A673 (cell line): Measurements from ENCODE around the gene CTTN. TPM values are rescaled to one million over a fixed set of nuclear protein-coding genes. Genes with fewer than 3 reads are reported as not detected.

ENCODE experiments used
- BruUV-seq: library from RNA; stranded (reverse); fragments of 400-500 nt; replicated peaks from 2 replicates; lab custom pipeline; 2021; lab: Mats Ljungman, UMichigan
- CTCF ChIA-PET: fragments of 300-600 bp; sonication (Branson Sonifier 250); formaldehyde crosslinking; loops from one replicate; lab custom pipeline; 2022; ENCODE audit warnings: antibody characterized with exemption; lab: Charles Lee
- POLR2A ChIA-PET: fragments of 300-600 bp; sonication (Branson Sonifier 250); formaldehyde crosslinking; loops from one replicate; lab custom pipeline; 2022; ENCODE audit warnings: antibody characterized with exemption; ENCODE audit not compliant: low non-redundant PET; lab: Charles Lee
- DNase-seq: peaks from one replicate; pipeline ENCODE4 v3.0.0-alpha.2; 2015; ENCODE audit warnings: low spot score
- H3K27ac ChIP-seq: fragments of 200-600 bp; sonication (generic); 2 replicates; pipeline ENCODE4 v1.5.1; 2016; ENCODE audit warnings: mixed run types, low read depth, mild to moderate bottlenecking, mixed read lengths, antibody characterized with exemption, low read length; ENCODE audit not compliant: poor library complexity, severe bottlenecking
- H3K27me3 ChIP-seq: fragments of 200-600 bp; sonication (generic); replicated peaks from 2 replicates; pipeline ENCODE4 v1.6.1; 2017; ENCODE audit warnings: mixed run types, low read depth, mild to moderate bottlenecking, mixed read lengths, antibody characterized with exemption, low read length; ENCODE audit not compliant: insufficient read depth, poor library complexity
- H3K36me3 ChIP-seq: fragments of 200-600 bp; sonication (generic); 2 replicates; pipeline ENCODE4 v1.6.1; 2016; ENCODE audit warnings: mixed run types, mild to moderate bottlenecking, mixed read lengths, antibody characterized with exemption, low read length; ENCODE audit not compliant: insufficient read depth, poor library complexity, severe bottlenecking
- H3K4me1 ChIP-seq: fragments of 200-600 bp; sonication (generic); 2 replicates; pipeline ENCODE4 v1.6.1; 2017; ENCODE audit warnings: mixed run types, mild to moderate bottlenecking, mixed read lengths, antibody characterized with exemption, low read length; ENCODE audit not compliant: insufficient read depth, poor library complexity, severe bottlenecking
- H3K4me3 ChIP-seq: fragments of 200-600 bp; sonication (generic); 2 replicates; pipeline ENCODE4 v1.5.1; 2016; ENCODE audit warnings: low read depth, mixed run types, mild to moderate bottlenecking, mixed read lengths, low read length; ENCODE audit not compliant: poor library complexity, severe bottlenecking
- H3K9me3 ChIP-seq: fragments of 200-600 bp; sonication (generic); 2 replicates; pipeline ENCODE4 v1.6.1; 2016; ENCODE audit warnings: mixed run types, low read depth, mild to moderate bottlenecking, mixed read lengths, antibody characterized with exemption, low read length; ENCODE audit not compliant: poor library complexity, severe bottlenecking
- EZH2 ChIP-seq: fragments of 200-600 bp; sonication (generic); IDR thresholded peaks from 2 replicates; pipeline ENCODE4 v1.6.1; 2017; ENCODE audit warnings: borderline replicate concordance, low read depth, mild to moderate bottlenecking, mixed read lengths, antibody characterized with exemption, low read length; ENCODE audit not compliant: poor library complexity, severe bottlenecking
- intact Hi-C: fragments of 100-400 bp; cut with micrococcal nuclease; formaldehyde crosslinking; loops from one replicate; pipeline ENCODE4 v1.10.0; 2022; ENCODE audit not compliant: unreplicated experiment
- total RNA-seq: library from RNA; stranded (reverse); gene quantifications from 2 replicates; pipeline ENCODE4 v1.2.3, GENCODE V29; 2021
- TF ChIP-seq, protein P1 (sequence below): fragments of 300-800, 200-600 bp; sonication (generic); conservative IDR thresholded peaks from 2 replicates; pipeline ENCODE4 v1.5.1; 2017; ENCODE audit warnings: low read depth, mild to moderate bottlenecking, antibody characterized with exemption, low read length, moderate library complexity, mixed read lengths

The CTTN gene
- total RNA-seq, 1 experiment from 2014 or later = 247 TPM

GRCh38 chr11:70359451-70360205, 38.7 kb upstream of the CTTN start:
- TF ChIP-seq, protein P1, sequence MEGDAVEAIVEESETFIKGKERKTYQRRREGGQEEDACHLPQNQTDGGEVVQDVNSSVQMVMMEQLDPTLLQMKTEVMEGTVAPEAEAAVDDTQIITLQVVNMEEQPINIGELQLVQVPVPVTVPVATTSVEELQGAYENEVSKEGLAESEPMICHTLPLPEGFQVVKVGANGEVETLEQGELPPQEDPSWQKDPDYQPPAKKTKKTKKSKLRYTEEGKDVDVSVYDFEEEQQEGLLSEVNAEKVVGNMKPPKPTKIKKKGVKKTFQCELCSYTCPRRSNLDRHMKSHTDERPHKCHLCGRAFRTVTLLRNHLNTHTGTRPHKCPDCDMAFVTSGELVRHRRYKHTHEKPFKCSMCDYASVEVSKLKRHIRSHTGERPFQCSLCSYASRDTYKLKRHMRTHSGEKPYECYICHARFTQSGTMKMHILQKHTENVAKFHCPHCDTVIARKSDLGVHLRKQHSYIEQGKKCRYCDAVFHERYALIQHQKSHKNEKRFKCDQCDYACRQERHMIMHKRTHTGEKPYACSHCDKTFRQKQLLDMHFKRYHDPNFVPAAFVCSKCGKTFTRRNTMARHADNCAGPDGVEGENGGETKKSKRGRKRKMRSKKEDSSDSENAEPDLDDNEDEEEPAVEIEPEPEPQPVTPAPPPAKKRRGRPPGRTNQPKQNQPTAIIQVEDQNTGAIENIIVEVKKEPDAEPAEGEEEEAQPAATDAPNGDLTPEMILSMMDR = no peak
- TF ChIP-seq EZH2 = no peak
- no peaks in the 10 kb centered on the region for H3K9me3 ChIP-seq
- H3K4me1 ChIP-seq = no peaks in the 10 kb centered on the region
- no peak for DNase-seq
- peaks cover 79% of the 10 kb centered on the region for H3K36me3 ChIP-seq
- POLR2A ChIA-PET = no interaction called here
- no peaks in the 10 kb centered on the region for H3K27me3 ChIP-seq
- no TSS peak for BruUV-seq
- no peak overlapping the region for H3K4me3 ChIP-seq
- intact Hi-C loops = no loop called here
- H3K27ac ChIP-seq = no peak overlapping the region
- CTCF ChIA-PET = no interaction called here

- Histone ChIP-seq H3K4me1 (no peaks in the 10 kb centered on the region), H3K9me3 (no peaks in the 10 kb centered on the region), H3K27me3 (no peaks in the 10 kb centered on the region), H3K4me3 (no peak overlapping the region), H3K27ac (no peak overlapping the region), H3K36me3 (peaks cover 80% of the 10 kb centered on the region)
- intact Hi-C loops = no loop called here
- POLR2A ChIA-PET = no interaction called here
- no peak for DNase-seq
- CTCF ChIA-PET = no interaction called here
- TF ChIP-seq EZH2 = no peak
- TF ChIP-seq, protein P1 = no peak
- no TSS peak for BruUV-seq
Observed at GRCh38 chr11:70360211-70360610, 38.1 kb upstream of the CTTN start.

GRCh38 chr11:70364178-70364577, 34.2 kb upstream of the CTTN start:
- TF ChIP-seq, protein P1 = no peak
- Histone ChIP-seq H3K4me1 (peaks cover 6% of the 10 kb centered on the region), H3K36me3 (peaks cover 66% of the 10 kb centered on the region), H3K9me3 (no peaks in the 10 kb centered on the region), H3K4me3 (no peak overlapping the region), H3K27ac (no peak overlapping the region), H3K27me3 (no peaks in the 10 kb centered on the region)
- BruUV-seq = no TSS peak
- ChIA-PET POLR2A (no interaction called here), CTCF (no interaction called here)
- intact Hi-C loops = no loop called here
- DNase-seq = no peak
